Right lobe of liver (tissue), 6 donors: ENCODE measurements around the gene CD207. TPM values are rescaled to one million over a fixed set of nuclear protein-coding genes. Genes with fewer than 3 reads are reported as not detected.

ENCODE experiments used
- ATAC-seq, 4 donors: fragments of 200-7000 bp; cut with Tn5 transposase; one replicate each; pipeline ENCODE4 v1.9.1; 2020; ENCODE audit warnings: mild to moderate bottlenecking in 4 of 4, moderate library complexity in 4 of 4
- DNase-seq, 3 donors: peaks; one replicate each; pipeline ENCODE4 v3.0.0-alpha.2; 2020
- H3K27ac ChIP-seq, 3 donors: fragments of 200-600 bp; one replicate each; pipeline ENCODE4 v1.8.0; 2022
- H3K27me3 ChIP-seq, 2 donors: fragments of 200-600 bp; one replicate each; pipeline ENCODE4 v1.8.0; 2022
- H3K36me3 ChIP-seq, 4 donors: fragments of 200-600 bp; sonication (generic) in 1 of 4; one replicate each; pipeline versions ENCODE4 v1.5.1 to v1.8.0; 2017 to 2022; ENCODE audit warnings: control low read depth in 1 of 4
- H3K4me1 ChIP-seq, 4 donors: fragments of 200-600 bp; sonication (generic) in 1 of 4; one replicate each; pipeline versions ENCODE4 v1.5.1 to v1.8.0; 2017 to 2022; ENCODE audit warnings: control low read depth in 1 of 4
- H3K4me3 ChIP-seq, 3 donors: fragments of 200-600 bp; one replicate each; pipeline ENCODE4 v1.8.0; 2022
- H3K9me3 ChIP-seq, 4 donors: fragments of 200-600 bp; sonication (generic) in 1 of 4; one replicate each; pipeline versions ENCODE4 v1.5.1 to v1.8.0; 2017 to 2022; ENCODE audit warnings: control low read depth in 1 of 4
- POLR2A ChIP-seq: fragments of 450-650 bp; IDR thresholded peaks from one replicate; pipeline ENCODE4 v1.6.1; 2017; ENCODE audit warnings: antibody characterized with exemption, mild to moderate bottlenecking
- WGBS: methylation state at CpG from one replicate; pipeline ENCODE4 v1.1.6; 2018; ENCODE audit warnings: low coverage, low lambda C conversion rate; ENCODE audit not compliant: insufficient coverage; ENCODE audit errors: missing lambda C conversion rate; 5-methylcytosine and 5-hydroxymethylcytosine counted together
- intact Hi-C, 2 donors: fragments of 100-400 bp; cut with DNase I; formaldehyde crosslinking; loops; one replicate each; pipeline versions ENCODE4 v1.11.2 to v1.14.1; 2022
- total RNA-seq, 6 experiments: library from RNA; depleted of rRNA in 2 of 6; stranded (reverse); fragments of >200 nt in 2 of 6; fragmentation: NEBNext Ultra II Directional in 3 of 6; extraction: Animal tissue kit (Norgen Biotek cat#: 25700) in 3 of 6; gene quantifications; one replicate each; pipeline versions ENCODE4 v1.1.0 to v1.2.4, GENCODE V29; 2016 to 2023
- TF ChIP-seq, protein P1 (sequence below), 4 donors: fragments of 200-600 bp in 3 of 4; fragments of 450-650 bp in 1 of 4; IDR thresholded peaks; one replicate each; pipeline versions ENCODE4 v1.5.1 to v1.8.0; 2016 to 2022; ENCODE audit warnings: antibody characterized with exemption in 4 of 4, mild to moderate bottlenecking in 2 of 4
- donor health status: DM: no; HTN: yes; CAD: no.
- donor health status: DM: no; HTN: no; CAD: no.
- donor health status: DM: no; HTN: no; CAD: no.
- donor health status: DM: no; HTN: yes; CAD: no.
- donor health status: DM: no; HTN: yes; CAD: no.

The CD207 gene
- total RNA-seq, 6 experiments from 2014 or later = 0.16 TPM; not detected in 5

DNA sequence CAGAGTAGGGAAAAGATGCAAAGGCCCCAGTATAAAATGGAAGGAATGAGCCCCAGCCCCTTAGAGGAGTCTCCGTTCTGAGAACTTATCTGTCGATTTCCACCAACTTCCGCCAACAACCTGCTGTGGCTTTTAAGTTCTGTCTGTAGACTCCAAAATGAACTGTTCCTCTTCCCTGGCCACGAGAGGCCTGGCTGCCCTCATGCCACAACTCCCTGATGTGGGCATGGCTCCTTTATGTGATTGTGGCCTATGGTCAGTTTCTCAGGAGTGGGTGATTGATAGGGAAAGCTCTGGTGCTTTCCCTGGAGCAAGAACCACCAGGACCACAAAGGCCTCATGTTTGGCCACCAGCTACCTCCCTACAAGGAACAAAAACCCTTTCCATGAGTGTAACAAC is 18.8 kb upstream of the CD207 start:
- intact Hi-C loops = no loop called here
- no peaks in the 10 kb centered on the region for H3K36me3 ChIP-seq
- DNase-seq (no peak), ATAC-seq (no peak)
- 46% methylated on average over 3 of the region's 4 CpGs for WGBS
- TF ChIP-seq, protein P1, sequence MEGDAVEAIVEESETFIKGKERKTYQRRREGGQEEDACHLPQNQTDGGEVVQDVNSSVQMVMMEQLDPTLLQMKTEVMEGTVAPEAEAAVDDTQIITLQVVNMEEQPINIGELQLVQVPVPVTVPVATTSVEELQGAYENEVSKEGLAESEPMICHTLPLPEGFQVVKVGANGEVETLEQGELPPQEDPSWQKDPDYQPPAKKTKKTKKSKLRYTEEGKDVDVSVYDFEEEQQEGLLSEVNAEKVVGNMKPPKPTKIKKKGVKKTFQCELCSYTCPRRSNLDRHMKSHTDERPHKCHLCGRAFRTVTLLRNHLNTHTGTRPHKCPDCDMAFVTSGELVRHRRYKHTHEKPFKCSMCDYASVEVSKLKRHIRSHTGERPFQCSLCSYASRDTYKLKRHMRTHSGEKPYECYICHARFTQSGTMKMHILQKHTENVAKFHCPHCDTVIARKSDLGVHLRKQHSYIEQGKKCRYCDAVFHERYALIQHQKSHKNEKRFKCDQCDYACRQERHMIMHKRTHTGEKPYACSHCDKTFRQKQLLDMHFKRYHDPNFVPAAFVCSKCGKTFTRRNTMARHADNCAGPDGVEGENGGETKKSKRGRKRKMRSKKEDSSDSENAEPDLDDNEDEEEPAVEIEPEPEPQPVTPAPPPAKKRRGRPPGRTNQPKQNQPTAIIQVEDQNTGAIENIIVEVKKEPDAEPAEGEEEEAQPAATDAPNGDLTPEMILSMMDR (IDR thresholded peaks at IDR 0.05) = no peak
- no peak for TF ChIP-seq POLR2A
- no peak overlapping the region for H3K27ac ChIP-seq
- no peak overlapping the region for H3K4me3 ChIP-seq
- H3K4me1 ChIP-seq = no peaks in the 10 kb centered on the region
- H3K27me3 ChIP-seq = no peaks in the 10 kb centered on the region
- no peaks in the 10 kb centered on the region for H3K9me3 ChIP-seq

DNA sequence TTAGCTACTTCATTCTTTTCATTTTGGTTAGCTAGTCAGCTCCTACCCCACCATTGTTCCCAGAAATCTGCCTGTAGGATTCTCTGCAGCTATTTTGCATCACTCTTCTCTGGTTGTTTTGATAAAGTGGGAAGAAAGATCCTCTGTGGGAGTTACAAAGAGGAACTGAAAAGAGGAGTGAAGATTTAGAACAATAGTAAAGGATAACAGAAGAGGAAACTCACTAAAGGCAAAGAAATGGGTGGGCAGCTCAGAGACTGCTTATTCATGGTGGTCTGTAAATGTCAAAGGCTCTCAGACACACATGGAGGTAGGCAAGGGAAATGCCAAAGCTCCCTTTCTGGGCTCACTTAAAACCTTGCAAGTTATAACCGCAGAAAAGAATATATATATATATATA is 17.2 kb upstream of the CD207 start:
- intact Hi-C loops = no loop called here
- H3K4me3 ChIP-seq = no peak overlapping the region
- TF ChIP-seq, protein P1 (IDR thresholded peaks at IDR 0.05) = no peak
- no peak for TF ChIP-seq POLR2A
- no peaks in the 10 kb centered on the region for H3K27me3 ChIP-seq
- 62% methylated on average over 1 of the region's 1 CpG for WGBS
- no peak for DNase-seq
- no peak overlapping the region for H3K27ac ChIP-seq
- no peaks in the 10 kb centered on the region for H3K9me3 ChIP-seq
- no peak for ATAC-seq
- H3K4me1 ChIP-seq = no peaks in the 10 kb centered on the region
- H3K36me3 ChIP-seq = no peaks in the 10 kb centered on the region

DNA sequence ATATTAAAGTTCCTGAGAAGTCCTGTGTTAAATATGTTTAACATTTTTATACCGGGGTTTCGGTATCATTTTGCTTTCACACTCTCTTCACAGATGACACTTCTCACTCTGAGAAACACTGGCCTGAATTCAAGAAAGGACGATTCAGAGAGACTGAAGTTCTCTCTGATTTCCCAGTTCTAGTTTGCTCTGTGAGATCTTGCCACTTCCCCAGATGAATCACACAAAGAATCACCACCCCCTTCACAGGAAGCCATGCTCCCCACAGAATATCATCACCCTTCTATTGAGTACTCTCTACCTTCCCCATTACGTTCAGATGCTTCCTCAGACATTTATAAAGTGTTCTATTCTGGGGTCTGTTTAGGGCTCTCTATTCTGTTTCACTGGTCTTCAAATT is 16.1 kb upstream of the CD207 start:
- no peaks in the 10 kb centered on the region for H3K4me1 ChIP-seq
- H3K4me3 ChIP-seq = no peak overlapping the region
- intact Hi-C loops = no loop called here
- ATAC-seq (peak; percentile 46 to 76 (median 60)), DNase-seq (no peak)
- no peaks in the 10 kb centered on the region for H3K27me3 ChIP-seq
- no peaks in the 10 kb centered on the region for H3K36me3 ChIP-seq
- H3K9me3 ChIP-seq = no peaks in the 10 kb centered on the region
- H3K27ac ChIP-seq = no peak overlapping the region
- 31% methylated on average over 4 of the region's 4 CpGs for WGBS
- TF ChIP-seq, protein P1 (IDR thresholded peaks at IDR 0.05) = no peak
- TF ChIP-seq POLR2A = no peak

DNA sequence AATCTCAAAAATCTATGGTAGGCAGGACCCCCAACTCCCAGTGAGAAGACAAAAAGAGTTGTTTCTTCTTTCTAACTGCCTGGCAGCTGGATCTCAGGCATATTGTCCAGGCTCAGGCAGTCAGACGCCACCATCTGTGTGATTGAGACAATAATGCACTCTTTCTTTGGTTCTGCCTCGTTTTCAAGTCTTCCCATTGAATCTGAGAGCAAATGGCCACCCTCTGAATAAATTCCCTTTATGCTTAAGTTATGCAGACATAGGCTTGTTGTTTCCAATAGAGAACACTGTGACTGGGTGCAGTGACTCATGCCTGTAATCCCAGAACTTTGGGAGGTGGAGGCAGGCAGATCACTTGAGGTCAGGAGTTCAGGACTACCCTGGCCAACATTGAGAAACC is 15.3 kb upstream of the CD207 start:
- no peak overlapping the region for H3K27ac ChIP-seq
- no peak for TF ChIP-seq POLR2A
- TF ChIP-seq, protein P1 (IDR thresholded peaks at IDR 0.05) = no peak
- DNase-seq (no peak), ATAC-seq (no peak)
- H3K9me3 ChIP-seq = no peaks in the 10 kb centered on the region
- intact Hi-C loops = no loop called here
- no peaks in the 10 kb centered on the region for H3K27me3 ChIP-seq
- H3K36me3 ChIP-seq = no peaks in the 10 kb centered on the region
- no peaks in the 10 kb centered on the region for H3K4me1 ChIP-seq
- 57% methylated on average over 1 of the region's 2 CpGs for WGBS
- H3K4me3 ChIP-seq = no peak overlapping the region

DNA sequence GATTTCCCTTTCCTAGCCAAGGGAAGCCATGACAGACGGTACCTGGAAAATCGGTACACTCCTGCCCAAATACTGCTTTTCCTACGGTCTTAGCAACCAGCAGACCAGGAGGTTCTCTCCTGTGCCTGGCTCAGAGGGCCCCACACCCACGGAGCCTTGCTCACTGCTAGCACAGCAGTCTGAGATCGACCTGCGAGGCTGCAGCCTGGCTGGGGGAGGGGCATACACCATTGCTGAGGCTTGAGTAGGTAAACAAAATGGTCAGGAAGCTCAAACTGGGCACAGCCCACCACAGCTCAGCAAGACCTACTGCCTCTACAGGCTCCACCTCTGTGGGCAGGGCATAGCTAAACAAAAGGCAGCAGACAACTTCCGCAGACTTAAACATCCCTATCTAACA is 6.8 kb upstream of the CD207 start:
- DNase-seq = no peak
- H3K27me3 ChIP-seq = no peaks in the 10 kb centered on the region
- H3K4me1 ChIP-seq = no peaks in the 10 kb centered on the region
- ATAC-seq = no peak
- intact Hi-C loops = no loop called here
- WGBS = 70% methylated on average over 2 of the region's 7 CpGs
- H3K27ac ChIP-seq = no peak overlapping the region
- H3K36me3 ChIP-seq = no peaks in the 10 kb centered on the region
- H3K4me3 ChIP-seq = no peak overlapping the region
- TF ChIP-seq POLR2A = no peak
- TF ChIP-seq, protein P1 (IDR thresholded peaks at IDR 0.05) = no peak
- no peaks in the 10 kb centered on the region for H3K9me3 ChIP-seq
